NOMO-1 (cell line): ENCODE data around the gene NF2.
A peak's percentile ranks its signal among the peaks of the same experiment; 100 is the strongest.
"Not testable (repeated sequence)": the region's sequence is repeated elsewhere in the genome, so short reads cannot be mapped to it uniquely, and the experiment has no call there.

Experiments used
- DNase-seq, 2 experiments: peaks; one replicate each; lab custom pipeline; 2025; ENCODE audit not compliant: unreplicated experiment in 2 of 2; lab: John Stamatoyannopoulos, UW

The NF2 gene

GRCh38 chr22:29603358-29604075, at the start of gene NF2:
NF2 (plus strand) TSS chr22:29603633; CDS start chr22:29603999, 366 bp downstream.
- peak; percentile 98 to 99 for DNase-seq

GRCh38 chr22:29555065-29555644, 48.3 kb upstream of the NF2 start:
- no peak for DNase-seq

GRCh38 chr22:29559030-29559429, 44.4 kb upstream of the NF2 start:
- DNase-seq: no peak

GRCh38 chr22:29559853-29560252, 43.6 kb upstream of the NF2 start:
- no peak for DNase-seq

- DNase-seq: no peak
Measured at GRCh38 chr22:29563652-29564460, 39.6 kb upstream of the NF2 start.

- DNase-seq: not testable (repeated sequence)
Measured at GRCh38 chr22:29566513-29566912, 36.9 kb upstream of the NF2 start.

GRCh38 chr22:29567338-29567737, 36.1 kb upstream of the NF2 start:
- no peak for DNase-seq

- DNase-seq: no peak
Measured at GRCh38 chr22:29569011-29569678, 34.3 kb upstream of the NF2 start.

- DNase-seq: no peak
Measured at GRCh38 chr22:29570456-29570855, 33.0 kb upstream of the NF2 start.

- no peak for DNase-seq
Measured at GRCh38 chr22:29570912-29571549, 32.4 kb upstream of the NF2 start.

GRCh38 chr22:29574762-29575450, 28.5 kb upstream of the NF2 start:
- DNase-seq: no peak

GRCh38 chr22:29578462-29579200, 24.8 kb upstream of the NF2 start:
- DNase-seq: no peak

GRCh38 chr22:29580200-29580810, 23.1 kb upstream of the NF2 start:
- no peak for DNase-seq

- DNase-seq: no peak
Measured at GRCh38 chr22:29581799-29582198, 21.6 kb upstream of the NF2 start.

- DNase-seq: no peak
Measured at GRCh38 chr22:29584975-29585374, 18.5 kb upstream of the NF2 start.

GRCh38 chr22:29586193-29586705, 17.2 kb upstream of the NF2 start:
- not testable (repeated sequence) for DNase-seq

- DNase-seq: no peak
Measured at GRCh38 chr22:29587938-29588699, 15.3 kb upstream of the NF2 start.

- no peak for DNase-seq
Measured at GRCh38 chr22:29593923-29594322, 9.5 kb upstream of the NF2 start.
